GM18507 (cell line): ENCODE measurements around the gene STK11.

ENCODE experiments used
- DNase-seq: peaks from one replicate; pipeline ENCODE4 v3.0.0; 2011; ENCODE audit warnings: low read depth; ENCODE audit not compliant: insufficient read length; ENCODE audit errors: extremely low spot score
- FAIRE-seq: peaks from 2 replicates; lab custom pipeline; 2011; peaks lifted over from hg19 to GRCh38; lab: Jason Lieb, UNC

Gene STK11

DNA sequence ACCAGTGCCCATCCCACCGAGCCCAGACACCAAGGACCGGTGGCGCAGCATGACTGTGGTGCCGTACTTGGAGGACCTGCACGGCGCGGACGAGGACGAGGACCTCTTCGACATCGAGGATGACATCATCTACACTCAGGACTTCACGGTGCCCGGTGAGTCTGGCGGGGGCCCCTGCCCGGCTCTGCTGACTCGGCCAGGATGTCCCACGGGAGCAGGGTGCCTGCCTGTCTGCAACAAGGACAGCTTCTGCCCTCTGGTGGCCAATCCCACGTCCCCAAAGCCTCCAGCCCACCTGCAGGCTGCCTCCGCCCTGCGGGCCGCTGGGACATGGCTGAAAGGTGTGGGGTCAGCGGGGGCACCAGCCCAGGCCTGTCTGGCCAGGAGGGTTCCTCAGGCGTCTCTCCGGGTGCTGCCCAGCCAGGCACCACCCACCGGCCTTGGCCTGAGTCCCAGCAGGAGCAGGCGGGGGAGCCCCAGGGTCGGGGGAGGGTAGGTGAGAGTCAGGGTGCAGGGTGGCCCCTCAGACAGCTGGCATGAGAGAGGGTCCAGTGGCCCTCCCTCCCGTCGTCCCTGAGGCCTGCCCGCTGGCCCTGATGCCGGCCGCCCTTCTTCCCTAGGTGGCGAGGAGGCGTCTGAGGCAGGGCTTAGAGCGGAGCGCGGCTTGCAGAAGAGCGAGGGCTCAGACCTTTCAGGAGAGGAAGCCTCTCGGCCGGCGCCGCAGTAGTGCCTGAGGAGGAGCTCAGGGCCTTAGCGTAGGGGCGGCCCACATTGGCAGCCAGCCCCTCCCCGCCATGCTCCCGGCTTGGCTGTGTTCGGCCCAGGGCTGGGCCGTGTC, 17.7 kb downstream of the STK11 start:
- DNase-seq (no peak), FAIRE-seq (peak; percentile 24)

DNA sequence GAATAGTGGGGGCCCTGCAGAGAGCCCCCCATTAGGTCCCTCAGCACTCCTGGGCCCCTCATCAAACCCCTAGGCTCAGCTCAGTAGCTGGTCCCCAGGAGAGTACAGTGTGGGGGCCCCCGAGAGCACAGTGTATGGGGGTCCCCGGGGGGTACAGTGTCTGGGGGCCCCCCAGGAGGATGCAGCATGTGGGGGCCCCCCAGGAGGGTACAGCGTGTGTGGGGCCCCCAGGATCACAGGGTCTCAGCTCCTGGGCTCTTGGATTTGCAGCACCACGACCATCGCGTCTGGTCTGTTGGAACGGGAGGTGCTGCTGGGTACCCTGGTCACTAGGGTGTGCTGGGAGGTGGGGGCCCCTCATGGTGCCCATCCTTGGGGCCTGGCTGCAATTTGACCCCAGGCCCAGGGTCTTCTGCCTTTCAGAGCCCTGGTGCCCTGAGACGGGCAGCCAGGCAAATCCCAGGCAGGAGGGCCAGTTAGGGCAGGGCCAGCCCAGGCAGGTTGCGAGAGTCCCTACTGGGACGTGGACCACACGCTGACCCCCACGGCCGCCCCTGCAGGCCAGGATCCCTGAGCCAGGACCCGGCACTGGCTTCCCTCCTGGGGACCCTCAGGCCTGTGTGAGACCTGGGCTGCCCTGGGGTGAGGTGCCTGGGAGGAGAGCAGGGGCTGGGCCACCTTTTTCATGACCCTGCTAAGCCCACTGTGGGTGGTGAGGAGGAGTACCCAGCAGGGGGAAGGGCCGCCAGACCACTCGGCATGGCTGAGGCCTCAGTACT, 18.7 kb downstream of the STK11 start:
- FAIRE-seq, result no peak
- no peak for DNase-seq

DNA sequence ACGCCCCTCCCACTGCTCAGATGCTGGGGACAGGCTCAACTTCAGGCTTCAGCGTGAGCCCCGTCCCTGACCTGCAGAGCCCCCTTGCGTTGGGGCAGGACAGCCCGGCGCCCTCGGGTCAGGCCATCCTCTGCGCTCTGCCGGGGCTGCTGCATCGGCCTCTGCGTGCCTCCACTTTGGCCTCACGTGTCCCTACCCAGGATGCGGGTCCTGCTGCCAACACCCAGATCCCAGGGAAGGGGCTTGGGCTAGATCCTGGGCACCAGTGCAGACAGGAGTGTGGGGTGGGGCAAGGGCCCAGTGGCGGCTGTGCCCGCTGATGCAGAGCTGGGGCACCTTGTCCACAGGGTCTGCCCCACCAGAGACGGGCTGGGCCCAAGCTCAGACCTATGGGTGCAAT, 19.3 kb downstream of the STK11 start:
- no peak for FAIRE-seq
- DNase-seq, result no peak

DNA sequence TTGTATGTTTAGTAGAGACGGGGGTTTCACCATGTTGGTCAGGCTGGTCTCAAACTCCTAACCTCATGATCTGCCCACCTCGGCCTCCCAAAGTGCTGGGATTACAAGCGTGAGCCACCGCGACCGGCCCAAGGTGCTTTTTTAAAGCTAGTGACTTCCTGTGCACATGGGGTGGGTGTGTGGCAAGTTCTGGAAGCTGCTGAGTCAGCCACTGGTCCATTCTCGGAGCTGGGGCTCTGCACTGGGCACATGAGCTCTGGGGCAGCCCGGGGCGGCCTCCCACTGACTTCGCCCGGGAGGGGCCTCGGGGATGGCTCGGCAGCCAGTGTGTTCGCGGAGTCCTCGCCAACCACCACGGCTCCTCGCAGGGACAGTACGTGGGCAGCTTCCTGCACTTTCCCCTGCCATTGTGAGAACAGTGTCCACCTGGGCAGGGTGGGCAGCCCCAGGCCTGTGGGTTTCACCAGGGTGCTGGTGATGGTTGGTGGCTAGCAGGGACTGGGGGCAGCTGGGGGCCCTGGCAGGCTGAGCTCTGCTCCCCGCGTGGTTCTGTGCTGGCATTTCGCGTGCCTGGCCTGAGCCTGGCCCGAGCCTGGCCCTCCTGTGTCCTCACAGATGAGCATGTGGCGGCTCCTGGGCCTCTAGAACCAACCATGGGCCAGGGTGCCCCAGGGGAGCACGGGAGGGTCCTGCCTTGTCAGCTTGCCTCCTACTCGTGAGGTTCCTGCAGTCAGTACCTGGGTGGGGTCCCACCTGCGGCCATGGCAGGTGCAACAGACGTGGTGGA, 20.1 kb downstream of the STK11 start:
- FAIRE-seq, result no peak

DNA sequence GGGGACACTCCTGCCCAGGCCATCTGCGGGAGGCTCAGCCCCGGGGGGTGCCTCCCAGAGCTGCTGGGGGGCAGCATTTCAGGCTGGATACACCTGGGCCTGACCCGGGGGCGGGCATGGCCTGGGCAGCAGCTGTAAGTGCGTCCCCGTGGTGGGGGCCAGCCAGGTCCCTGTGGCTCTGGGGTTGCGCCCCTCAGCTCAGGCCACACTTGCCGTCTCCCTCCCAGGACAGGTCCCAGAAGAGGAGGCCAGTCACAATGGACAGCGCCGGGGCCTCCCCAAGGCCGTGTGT, 20.6 kb downstream of the STK11 start:
- FAIRE-seq (no peak), DNase-seq (no peak)

More for the DNA sequence above, 20.1 kb downstream of the STK11 start:
- DNase-seq, result no peak

DNA sequence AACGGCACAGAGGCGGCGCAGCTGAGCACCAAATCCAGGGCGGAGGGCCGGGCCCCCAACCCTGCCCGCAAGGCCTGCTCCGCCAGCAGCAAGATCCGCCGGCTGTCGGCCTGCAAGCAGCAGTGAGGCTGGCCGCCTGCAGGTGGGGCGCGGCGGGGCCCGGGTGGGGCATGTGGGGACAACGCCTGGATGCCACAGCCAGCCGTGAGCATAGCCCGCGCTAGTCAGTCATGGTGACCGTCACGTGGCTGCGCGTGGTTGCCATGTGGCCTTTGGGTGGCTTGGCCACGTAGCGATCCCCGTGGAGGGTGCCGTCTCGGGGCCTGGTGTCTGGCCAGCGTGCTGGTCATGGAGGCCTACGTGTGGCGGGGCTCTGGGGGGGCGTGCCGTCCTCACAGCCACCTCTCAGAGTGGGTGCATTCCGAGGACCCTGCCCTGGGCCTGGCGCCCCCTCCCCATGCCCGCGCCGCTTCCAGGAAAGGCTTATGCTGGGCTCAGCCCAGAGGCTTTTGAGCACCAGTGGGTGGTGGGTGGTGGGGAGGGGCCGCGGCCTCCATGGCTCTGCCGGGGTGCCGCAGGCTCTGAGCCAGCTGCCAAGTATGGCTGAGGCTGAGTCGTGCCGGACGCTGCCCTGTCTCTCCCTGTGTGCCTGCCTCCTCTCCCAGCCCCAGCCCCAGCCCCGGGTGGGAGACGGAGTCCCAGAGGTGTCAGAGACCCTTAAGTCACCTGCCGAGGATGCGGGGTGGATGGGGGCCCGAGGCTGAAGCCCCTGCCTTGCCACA, 21.1 kb downstream of the STK11 start:
- FAIRE-seq (no peak), DNase-seq (no peak)

DNA sequence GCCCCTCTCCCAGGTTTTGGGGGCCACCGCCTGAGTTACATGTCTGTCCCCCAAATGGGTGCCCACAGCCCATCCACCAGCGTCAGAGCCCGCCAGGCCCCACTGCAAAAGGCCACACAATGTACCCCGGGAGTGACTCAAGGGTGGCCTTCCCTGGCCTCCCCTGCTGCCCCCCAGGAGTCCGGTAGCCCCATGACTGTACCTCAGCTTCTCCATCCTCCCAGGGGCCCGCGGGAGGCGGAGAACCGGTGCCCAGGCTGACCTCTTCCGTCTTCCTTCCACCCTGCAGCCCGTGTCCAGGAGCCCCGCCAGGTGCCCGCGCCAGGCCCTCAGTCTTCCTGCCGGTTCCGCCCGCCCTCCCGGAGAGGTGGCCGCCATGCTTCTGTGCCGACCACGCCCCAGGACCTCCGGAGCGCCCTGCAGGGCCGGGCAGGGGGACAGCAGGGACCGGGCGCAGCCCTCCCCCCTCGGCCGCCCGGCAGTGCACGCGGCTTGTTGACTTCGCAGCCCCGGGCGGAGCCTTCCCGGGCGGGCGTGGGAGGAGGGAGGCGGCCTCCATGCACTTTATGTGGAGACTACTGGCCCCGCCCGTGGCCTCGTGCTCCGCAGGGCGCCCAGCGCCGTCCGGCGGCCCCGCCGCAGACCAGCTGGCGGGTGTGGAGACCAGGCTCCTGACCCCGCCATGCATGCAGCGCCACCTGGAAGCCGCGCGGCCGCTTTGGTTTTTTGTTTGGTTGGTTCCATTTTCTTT, 21.9 kb downstream of the STK11 start:
- no peak for DNase-seq
- FAIRE-seq, result no peak

DNA sequence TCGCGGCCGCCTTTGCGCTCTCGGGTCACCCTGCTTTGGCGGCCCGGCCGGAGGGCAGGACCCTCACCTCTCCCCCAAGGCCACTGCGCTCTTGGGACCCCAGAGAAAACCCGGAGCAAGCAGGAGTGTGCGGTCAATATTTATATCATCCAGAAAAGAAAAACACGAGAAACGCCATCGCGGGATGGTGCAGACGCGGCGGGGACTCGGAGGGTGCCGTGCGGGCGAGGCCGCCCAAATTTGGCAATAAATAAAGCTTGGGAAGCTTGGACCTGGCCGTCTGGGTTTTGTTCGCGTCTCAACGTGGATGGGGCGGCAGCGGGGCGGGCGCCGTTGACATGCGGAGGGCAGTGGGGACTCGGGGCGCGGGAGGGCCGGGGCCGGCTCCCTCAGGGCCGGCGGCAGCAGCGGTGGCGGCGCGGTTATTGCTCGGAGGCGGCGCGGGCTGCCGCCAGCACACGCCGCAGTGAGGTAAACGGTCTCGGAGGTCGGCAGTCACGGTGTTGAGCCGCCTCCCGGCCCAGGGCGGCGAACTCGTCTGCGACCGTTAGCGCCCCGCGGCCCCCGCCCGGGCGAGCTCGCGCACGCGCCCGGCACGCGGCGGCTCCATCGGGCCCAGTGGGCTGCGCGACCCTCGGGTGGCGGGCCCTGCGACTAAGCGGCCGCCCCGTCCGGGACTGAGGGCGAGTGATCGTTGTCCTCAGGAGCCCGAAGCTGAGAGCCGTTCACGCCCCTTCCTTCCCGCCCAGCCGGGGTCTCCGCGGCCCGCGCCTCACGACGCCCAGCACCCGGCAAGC, 22.8 kb downstream of the STK11 start:
- FAIRE-seq, result no peak
- no peak for DNase-seq

DNA sequence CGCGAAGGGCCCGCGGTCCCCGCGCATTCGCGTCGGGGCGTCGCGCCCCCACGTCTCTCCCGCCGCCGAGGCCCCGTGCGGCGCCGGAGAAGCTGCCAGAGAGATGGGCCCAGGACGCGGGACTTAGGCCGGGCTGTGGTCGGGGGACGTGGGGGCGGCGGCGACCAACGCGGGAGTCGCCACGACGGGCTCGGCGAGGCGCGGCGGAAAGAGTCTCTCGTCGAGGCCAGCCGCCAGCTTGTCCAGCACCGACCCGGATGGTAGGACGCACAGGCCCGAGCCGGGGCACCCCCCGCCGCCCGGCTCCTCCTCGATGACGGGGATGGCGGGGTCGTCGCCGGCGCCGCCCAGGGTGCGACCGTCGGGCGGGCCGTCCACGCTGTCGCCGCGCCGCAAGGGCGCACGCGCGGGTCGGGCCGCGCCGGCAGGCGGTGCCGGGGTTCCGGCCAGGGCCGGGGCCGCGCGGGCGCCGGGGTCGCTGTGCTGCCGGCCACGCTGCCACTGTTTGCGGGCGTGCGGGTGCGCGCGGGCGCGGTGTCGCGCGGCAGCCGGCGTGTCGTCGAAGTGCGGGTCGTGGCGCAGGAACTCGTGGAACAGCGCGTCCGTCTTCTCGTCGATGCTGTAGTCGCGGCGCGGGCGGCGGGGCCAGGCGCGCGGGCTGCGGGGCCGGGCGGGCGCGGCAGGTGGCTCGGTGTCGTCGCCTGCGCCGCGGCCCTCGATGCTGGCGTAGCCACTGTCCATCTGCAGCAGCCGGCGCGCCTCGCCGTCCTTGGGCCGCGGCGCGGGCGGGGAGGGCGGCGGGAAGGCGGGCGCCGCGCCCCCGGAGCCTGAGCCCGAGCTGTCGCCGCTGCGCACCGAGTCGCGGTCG, 23.7 kb downstream of the STK11 start:
- FAIRE-seq, result no peak
- DNase-seq, result no peak

DNA sequence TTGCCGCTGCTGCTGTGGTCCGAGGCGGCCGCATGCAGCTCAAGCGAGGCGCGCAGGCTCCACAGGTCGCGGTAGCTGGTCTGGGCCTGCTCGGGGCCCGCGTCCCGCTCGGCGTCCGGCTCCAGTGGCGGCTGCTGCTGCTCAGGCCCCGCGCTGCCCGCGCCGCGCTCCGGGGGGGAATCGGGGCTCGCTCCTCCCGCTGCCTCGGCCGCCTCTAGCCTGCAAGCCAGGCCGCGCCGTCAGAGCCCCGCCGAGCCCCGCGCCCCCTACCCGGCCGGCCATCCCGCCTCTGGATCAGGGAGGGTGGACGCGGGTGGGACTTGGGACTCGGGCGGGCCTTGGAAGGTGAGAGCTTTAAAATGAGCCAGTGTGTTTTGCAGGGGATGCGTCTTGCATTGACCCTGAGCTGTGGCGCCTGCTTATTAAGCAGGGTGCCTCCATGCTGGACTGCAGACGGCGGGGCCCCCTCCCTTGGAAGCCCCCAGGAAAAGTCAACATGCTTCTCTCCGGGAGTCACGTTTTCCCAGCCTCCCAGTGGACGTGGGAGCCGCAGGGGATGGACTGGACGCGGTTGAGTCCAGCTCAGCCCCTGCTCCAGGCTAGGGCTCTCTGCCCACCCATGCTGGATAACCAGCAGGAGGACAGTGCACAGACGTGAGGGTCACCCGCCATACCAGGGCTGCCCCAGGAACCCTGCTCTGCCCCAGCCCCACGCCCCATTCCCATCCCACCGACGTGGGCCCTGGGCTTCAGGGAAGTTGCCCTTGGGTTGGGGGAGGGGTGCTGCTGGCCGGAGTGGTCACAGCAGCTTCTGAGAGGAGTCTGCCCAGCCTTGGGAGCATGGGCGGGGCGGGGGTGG, 24.6 kb downstream of the STK11 start:
- no peak for FAIRE-seq

DNA sequence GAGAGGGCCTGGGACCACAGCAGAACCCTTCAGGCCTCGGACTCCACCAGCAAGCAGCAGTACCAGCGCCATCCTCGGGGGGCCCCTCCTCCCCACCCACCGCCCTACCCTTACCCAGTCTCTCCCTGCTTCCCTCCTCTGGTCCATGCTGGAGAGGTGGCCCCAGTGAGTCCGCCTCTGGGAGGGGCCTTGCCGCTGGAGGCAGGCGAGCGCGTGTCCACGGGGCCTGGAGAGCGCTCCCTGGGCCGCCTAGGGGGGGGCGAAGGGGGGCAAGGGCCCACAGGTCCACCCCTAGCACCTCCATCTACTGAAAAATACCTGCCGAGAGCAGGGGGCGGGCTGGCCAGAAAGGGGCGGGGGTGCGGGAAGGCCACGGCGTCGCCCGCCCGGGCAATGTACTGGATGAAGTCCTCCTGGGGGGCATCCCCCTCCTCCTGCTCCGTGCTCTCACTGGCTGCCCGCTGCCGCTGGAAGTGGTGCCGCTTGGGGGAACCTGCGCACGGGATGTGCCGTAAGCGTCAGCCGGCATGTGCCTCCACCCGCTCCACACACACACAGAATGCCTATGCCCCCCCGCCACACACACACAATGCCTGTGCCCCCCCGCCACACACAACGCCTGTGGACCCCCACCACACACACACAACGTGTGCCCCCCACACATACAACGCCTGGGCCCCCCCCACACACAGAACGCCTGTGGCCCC, 25.4 kb downstream of the STK11 start:
- DNase-seq (no peak), FAIRE-seq (no peak)

More for the DNA sequence above, 24.6 kb downstream of the STK11 start:
- DNase-seq, result no peak

DNA sequence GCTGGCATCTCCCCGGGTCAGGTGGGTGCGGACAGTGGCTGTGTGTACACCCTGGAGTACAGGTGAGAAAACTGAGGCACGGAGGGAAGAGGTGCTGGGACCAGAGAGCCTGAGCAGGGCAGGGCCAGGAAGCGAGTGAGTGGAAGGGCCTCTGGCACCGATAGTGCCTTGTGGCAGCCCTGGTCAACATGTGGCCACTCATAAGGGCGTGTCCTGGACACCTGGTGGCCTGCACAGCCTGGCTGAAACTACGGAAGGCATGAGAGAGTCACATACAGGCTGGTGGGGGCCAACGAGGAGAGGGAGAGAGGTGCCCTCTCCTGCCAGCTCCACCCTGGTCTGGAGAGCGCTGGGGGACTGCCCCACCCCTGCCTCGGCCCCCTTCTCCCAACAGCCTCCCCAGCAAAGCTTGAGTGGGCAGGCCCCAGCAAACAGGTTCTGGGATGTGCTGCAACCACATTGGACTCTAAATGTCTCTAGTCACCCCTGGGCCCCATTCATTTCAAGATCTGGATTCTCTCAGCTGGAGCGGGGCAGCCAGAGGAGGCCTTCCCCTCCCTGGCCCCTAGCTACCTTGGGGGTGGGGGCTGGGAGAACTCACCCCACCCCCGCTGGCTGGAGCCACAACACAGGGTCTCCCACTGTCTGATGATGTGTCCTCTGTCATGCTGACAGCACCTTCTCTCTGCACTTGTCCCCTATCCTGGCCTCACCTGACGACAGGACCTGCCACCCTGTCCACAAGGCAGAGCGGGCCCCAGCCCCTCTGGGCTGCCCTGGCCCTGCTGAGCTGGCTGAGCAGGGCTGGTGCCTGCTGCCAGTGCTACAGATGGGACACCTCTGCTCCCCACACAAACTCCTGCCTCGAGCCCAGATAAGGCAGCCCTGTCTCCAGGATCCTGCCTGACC, 26.4 kb downstream of the STK11 start:
- DNase-seq, result no peak
- FAIRE-seq, result no peak

DNA sequence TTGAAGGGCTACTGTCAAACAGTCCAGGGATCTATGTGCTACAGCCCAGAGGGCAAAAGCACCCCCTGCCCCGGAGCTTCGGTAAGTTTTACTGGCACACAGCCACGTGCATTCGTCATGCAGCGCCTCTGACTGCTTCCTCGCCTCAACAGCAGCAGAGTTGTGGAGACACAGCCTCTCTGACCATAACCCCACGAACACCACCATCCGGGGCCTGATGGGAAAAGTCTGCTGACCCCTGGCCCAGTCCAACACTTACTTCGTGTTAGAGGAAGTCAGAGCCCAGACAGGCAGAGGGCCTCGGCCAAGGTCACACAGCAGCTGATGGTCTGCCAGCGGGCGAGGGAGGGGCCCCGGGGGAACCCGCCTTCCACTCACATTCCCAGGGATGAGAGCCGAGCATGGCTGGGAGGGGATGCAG, 27.1 kb downstream of the STK11 start:
- no peak for FAIRE-seq
- DNase-seq, result no peak

DNA sequence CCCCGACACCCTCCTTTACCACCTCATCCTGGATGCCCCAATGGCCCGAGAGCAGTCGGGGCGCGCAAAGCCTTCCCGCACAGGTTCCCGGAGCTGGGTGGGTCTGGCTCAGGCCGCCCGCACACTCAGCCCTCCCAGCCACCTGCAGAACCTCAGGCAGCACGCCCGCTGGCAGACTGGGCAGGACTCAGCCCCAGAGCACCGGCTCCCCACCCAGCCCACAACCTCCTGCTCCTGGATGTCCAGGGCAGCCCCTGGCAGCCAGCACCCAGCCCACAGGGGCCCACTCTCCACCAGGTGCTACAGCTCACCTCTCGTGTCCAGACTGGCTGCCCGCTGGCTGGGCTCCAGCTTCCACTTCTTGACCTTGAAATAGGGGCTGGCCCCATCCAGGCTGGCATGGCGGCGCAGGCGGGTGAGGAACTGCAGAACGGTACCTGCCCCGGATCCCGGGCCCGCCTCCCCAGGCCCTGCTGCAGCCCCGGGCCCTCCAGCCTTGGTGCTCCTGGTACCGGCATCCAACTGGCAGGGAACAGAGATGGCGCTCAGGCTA, 27.6 kb downstream of the STK11 start:
- DNase-seq (no peak), FAIRE-seq (no peak)
